ENCODE data around the gene PLRG1. TPM values are rescaled to one million over a fixed set of nuclear protein-coding genes. Genes with fewer than 3 reads are reported as not detected.
A peak's percentile ranks its signal among the peaks of the same experiment; 100 is the strongest.

The PLRG1 gene
- total and polyA plus RNA-seq, 2 of the 8 experiments (the other 6 are each of a cell fraction or from before 2014, with no cell fraction given) = 63.5 to 108 TPM

GRCh38 chr4:154503598-154503997 is 46.6 kb downstream of the PLRG1 start:
- no peak overlapping the region for H3K9ac ChIP-seq (replicated peaks in 1 of 4; ENCODE audit: extremely low read depth in 1 of 4, low read depth in 3 of 4, low read length in 3 of 4)
- no peak overlapping the region for H2BK5ac ChIP-seq (ENCODE audit: low read depth, low read length)
- H3K18ac ChIP-seq (ENCODE audit: extremely low read depth, low read length) = no peak overlapping the region
- no peaks in the 10 kb centered on the region for H3K9me3 ChIP-seq (ENCODE audit: insufficient read depth in 2 of 2, low read depth in 1 of 2, low read length in 1 of 2)
- CTCF ChIA-PET (ENCODE audit: partially characterized antibody) = interaction anchor here (0.8 to 9.6 kb wide), 20 partner anchors 8 to 711 kb away, joined by 3 to 97 read pairs (median 4); partner anchors contain the start of gene DCHS2
- no peaks in the 10 kb centered on the region; a peak in 1 of 7 replicates for H3K4me1 ChIP-seq (replicated peaks in 1 of 4; ENCODE audit: control insufficient read depth in 3 of 4, insufficient read depth in 4 of 4, low read length in 3 of 4)
- H2AFZ ChIP-seq (ENCODE audit: low read length) = no peak overlapping the region
- H3K36me3 ChIP-seq (ENCODE audit: control insufficient read depth in 2 of 4, insufficient read depth in 4 of 4, low read length in 3 of 4) = no peaks in the 10 kb centered on the region
- no peaks in the 10 kb centered on the region for H3K79me1 ChIP-seq (ENCODE audit: low read depth, low read length)
- no peaks in the 10 kb centered on the region for H3K79me2 ChIP-seq (ENCODE audit: control insufficient read depth in 1 of 2, insufficient read depth in 2 of 2, low read length in 2 of 2)
- FAIRE-seq (peak; percentile 24), DNase-seq (ENCODE audit: low read depth in 1 of 2, low spot score in 2 of 2) (no peak)
- no peak for TF ChIP-seq POLR2A (IDR thresholded peaks at IDR 0.05; ENCODE audit: control extremely low read depth in 1 of 2, low read depth in 2 of 2, low read length in 2 of 2)
- TF ChIP-seq CTCF (IDR thresholded peaks at IDR 0.05; ENCODE audit: control extremely low read depth in 1 of 3, insufficient read depth in 1 of 3, low read depth in 1 of 3, low read length in 3 of 3) = peak in 2 of 3 experiments; percentile 42 to 54; a peak in 1 of 4 replicates
- peak; percentile 35 to 48 for TF ChIP-seq RAD21 (IDR thresholded peaks at IDR 0.05 in 1 of 2, conservative IDR thresholded peaks at IDR 0.05 in 1 of 2; ENCODE audit: low read depth in 2 of 2, low read length in 2 of 2)
- H4K20me1 ChIP-seq (replicated peaks in 1 of 2; ENCODE audit: control insufficient read depth in 1 of 2, insufficient read depth in 2 of 2, low read length in 2 of 2) = no peaks in the 10 kb centered on the region
- H2BK15ac ChIP-seq (ENCODE audit: low read length) = no peak overlapping the region
- no peak overlapping the region for H3K4ac ChIP-seq (replicated peaks; ENCODE audit: insufficient read length, low read depth, low read length)
- no peaks in the 10 kb centered on the region for H3K27me3 ChIP-seq (replicated peaks in 1 of 4; ENCODE audit: control insufficient read depth in 3 of 4, extremely low read depth in 1 of 4, insufficient read depth in 3 of 4, low read length in 3 of 4)
- no peak overlapping the region for H2AK5ac ChIP-seq (ENCODE audit: low read depth, low read length)
- H4K8ac ChIP-seq (ENCODE audit: extremely low read depth, insufficient read depth, low read length) = no peak overlapping the region
- H3K56ac ChIP-seq (replicated peaks; ENCODE audit: insufficient read length, low read depth, low read length) = no peak overlapping the region
- H2BK12ac ChIP-seq (ENCODE audit: low read depth, low read length) = no peak overlapping the region
- no peak overlapping the region for H4K5ac ChIP-seq (ENCODE audit: insufficient read length, low read depth, low read length)
- no peak overlapping the region for H3K4me3 ChIP-seq (ENCODE audit: extremely low read depth in 1 of 4, insufficient read depth in 2 of 4, low read depth in 3 of 4, low read length in 4 of 4)
- no peak overlapping the region for H3K4me2 ChIP-seq (ENCODE audit: insufficient read depth in 1 of 2, low read depth in 2 of 2, low read length in 2 of 2)
- no peak overlapping the region for H3K23ac ChIP-seq (ENCODE audit: insufficient read length)
- H2BK20ac ChIP-seq (ENCODE audit: low read length) = no peak overlapping the region
- no peak overlapping the region for H3K27ac ChIP-seq (ENCODE audit: low read depth, low read length)
- no peak overlapping the region for H4K91ac ChIP-seq (replicated peaks; ENCODE audit: insufficient read length, low read length)
- 33% methylated on average over 1 of the region's 1 CpG; no CpG with 5 or more reads in 1 of the 2 experiments for WGBS, 2 experiments (ENCODE audit: extremely low coverage in 1 of 2, insufficient coverage in 1 of 2, insufficient read length in 1 of 2, insufficient replicate concordance in 2 of 2, low coverage in 1 of 2, low lambda C conversion rate in 2 of 2, missing lambda C conversion rate in 1 of 2)
- H2BK120ac ChIP-seq (replicated peaks; ENCODE audit: low read depth, low read length) = no peak overlapping the region
- no peak overlapping the region for H3K14ac ChIP-seq (ENCODE audit: insufficient read length)
- H3K23me2 ChIP-seq (ENCODE audit: low read depth, low read length) = no peaks in the 10 kb centered on the region
- POLR2A ChIA-PET (ENCODE audit: partially characterized antibody) = no interaction called here

Measured in H1 (cell line).